Raji (cell line): ENCODE results near the gene PPP2R2D.

ENCODE experiments used
- POLR2A ChIP-seq: IDR thresholded peaks from 2 replicates; pipeline ENCODE4 v1.6.1; 2011; ENCODE audit warnings: low read depth, low read length, control low read depth; ENCODE audit not compliant: insufficient read depth

The PPP2R2D gene

DNA sequence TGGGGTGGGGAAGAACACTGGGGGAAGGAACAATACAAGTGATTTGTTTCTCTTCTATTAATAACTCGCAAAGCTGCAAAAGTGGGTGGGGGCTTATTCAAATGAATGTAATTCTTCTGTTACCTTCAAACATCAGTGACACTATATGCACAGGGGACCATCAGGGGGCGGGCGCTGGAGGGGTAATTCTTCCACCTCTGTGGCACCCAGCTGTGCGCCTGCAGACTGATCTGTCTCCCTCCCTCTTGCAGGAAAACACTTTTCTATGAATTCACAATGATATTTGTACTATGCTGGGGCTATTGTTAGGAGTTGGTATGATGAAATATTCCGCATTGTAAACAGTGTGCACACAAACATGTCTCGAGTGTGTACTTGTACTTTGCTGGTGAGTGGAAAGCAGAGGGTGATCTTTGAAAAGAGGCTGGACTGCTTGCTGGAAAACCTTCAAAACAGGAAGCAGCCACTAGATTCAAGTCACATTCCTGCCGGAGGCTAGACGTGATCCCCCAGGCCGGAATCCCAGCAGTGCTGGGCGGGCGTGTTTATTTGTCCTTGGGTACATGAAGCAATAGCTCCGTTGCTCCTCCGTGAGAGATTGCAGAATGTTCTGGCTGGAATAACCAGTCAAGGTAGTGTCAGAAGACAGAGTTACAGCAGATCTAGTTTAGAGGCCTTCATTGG lies 96.7 kb downstream of the PPP2R2D start:
- TF ChIP-seq POLR2A, result no peak

DNA sequence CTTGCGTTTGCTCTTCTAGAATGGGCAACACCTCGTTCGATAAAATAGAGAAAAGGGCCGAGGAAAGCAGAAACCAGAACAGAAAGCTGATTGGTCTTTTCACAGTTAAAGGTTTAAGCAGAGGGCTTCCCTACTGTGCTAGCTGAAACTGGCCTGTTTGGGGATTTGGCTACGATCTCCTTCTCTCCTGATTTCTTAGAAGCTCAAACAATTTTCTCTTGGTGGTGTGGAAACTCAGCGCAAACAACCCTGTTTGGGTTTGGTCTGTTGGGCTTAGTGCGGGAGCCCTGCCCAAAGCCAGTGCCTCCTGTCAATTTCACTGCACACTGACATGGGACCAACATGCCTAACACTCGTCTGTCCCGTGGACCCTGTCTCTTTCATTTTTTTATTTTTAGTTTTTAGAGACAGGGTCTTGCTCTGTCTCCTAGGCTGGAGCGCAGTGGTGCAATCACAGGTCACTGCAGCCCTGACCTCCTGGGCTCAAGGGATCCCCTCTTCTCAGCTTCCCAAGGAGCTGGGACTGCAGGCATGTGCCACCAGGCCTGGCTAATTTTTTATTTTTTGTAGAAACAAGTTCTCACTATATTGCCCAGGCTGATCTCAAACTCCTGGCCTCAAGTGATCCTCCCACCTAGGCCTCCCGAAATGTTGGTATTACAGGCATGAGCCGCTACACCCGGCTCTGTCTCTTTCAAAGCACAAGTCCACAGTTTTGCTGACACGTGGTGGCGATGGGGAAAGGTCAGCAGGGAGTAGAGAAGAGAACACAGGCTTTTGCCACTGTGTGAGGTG lies 97.4 kb downstream of the PPP2R2D start:
- TF ChIP-seq POLR2A, result no peak

GRCh38 chr10:131998845-131999681 lies 98.3 kb downstream of the PPP2R2D start:
- no peak for TF ChIP-seq POLR2A

- no peak for TF ChIP-seq POLR2A
Observed at GRCh38 chr10:132001238-132001972, 100.6 kb downstream of the PPP2R2D start.

DNA sequence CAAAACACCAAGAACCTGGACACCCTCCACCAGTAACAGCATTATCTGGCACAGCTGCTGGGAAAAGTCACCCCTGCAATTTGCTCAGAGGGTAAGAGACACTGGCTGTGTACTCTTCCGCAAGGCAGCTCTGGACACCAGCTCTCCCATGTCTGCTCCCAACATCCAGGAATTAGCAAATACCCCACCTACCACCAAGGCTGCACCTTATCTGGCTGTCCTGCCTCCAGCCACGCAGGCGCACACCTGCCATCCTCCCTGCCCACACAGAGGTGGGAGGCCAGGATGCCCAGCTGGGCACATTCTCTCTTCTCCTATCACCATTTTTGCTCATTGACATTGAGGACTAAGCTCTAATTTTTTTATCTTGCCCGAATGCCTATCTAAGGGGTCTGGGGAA lies 101.2 kb downstream of the PPP2R2D start:
- TF ChIP-seq POLR2A, result no peak

DNA sequence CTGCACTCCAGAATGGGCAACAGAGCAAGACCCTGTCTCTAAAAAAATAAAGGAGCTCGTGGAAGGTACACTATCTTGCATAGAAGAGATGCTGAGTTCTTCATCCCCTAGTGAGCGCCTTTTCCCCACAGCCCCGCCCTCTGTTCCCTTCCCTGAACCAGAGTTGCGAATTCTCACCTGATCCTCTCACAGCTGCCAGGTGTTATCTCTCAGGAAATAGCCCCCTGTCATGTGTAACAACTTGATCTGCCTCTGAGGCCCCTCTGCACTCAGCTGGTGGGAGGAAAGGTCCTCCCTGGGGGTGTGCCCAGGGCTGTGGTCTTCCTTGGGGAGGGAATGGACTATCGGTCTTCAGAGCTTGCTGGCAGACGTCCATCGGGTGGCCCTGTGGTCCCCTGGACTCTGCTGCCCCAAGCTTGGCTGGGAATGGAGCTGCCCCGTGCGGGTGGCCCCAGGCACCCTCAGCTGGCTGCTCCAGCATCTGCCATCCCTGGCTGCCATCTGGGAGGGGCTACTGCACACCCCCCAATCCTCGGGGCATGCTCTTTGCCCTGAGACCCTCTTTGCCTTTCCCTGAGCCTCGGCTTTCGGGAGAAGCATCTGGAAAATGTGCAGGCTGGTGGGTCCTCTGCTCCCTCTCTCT lies 102.6 kb downstream of the PPP2R2D start:
- no peak for TF ChIP-seq POLR2A

- TF ChIP-seq POLR2A, result no peak
Observed at GRCh38 chr10:132004052-132004451, 103.2 kb downstream of the PPP2R2D start.

GRCh38 chr10:132005147-132005546 lies 104.3 kb downstream of the PPP2R2D start:
- TF ChIP-seq POLR2A, result no peak

DNA sequence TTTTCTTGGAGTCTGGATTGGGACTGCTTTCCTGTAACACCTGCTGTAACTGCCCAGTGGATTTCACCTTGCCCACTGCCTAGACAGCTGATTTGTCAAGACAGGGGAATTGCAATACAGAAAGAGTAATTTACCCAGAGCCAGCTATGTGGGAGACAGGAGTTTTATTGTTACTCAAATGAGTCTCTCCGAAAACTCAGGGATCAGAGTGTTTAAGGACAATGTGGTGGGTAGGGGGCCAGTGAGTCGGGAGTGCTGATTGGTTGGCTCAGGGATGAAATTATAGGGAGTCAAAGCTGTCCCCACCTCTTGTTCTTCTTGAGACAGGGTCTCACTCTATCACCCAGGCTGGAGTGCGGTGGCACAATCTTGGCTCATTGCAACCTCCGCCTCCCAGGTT lies 106.2 kb downstream of the PPP2R2D start:
- no peak for TF ChIP-seq POLR2A

DNA sequence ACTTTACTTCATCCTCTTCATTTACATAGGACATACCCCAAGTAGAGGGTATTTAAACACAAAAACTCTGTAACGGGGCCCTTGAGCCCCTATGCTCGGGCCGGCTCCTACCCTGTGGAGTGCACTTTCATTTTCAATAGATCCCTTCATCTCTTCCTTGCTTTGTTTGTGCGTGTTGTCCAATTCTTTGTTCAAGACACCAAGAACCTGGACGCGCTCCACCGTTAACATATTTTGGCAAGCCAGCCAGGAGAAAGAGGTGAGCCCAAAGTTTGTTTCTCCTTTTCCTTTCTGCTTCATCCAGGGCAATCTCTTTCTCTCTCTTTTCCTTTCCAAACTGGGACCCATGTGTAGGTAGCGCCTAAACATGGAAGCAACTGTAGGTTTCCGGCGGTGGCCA lies 106.9 kb downstream of the PPP2R2D start:
- TF ChIP-seq POLR2A, result no peak
